ENCODE measurements around the gene CHD9. TPM values are rescaled to one million over a fixed set of nuclear protein-coding genes. Genes with fewer than 3 reads are reported as not detected.

The CHD9 gene
- total RNA-seq, 4 donors from 2014 or later: 37.4 to 112 (median 64.4) TPM

- 77 to 83% methylated on average over 2 of the region's 2 CpGs for WGBS, 2 donors (ENCODE audit: low coverage in 1 of 2)
- H3K36me3 ChIP-seq: peaks cover 0 to 46% (median 20%) of the 10 kb centered on the region in 4 donors
- TF ChIP-seq POLR2AphosphoS5 (IDR thresholded peaks at IDR 0.05) (no peak), POLR2A (IDR thresholded peaks at IDR 0.05) (no peak), EP300 (IDR thresholded peaks at IDR 0.05; ENCODE audit: low read depth) (no peak)
- TF ChIP-seq, protein P1, sequence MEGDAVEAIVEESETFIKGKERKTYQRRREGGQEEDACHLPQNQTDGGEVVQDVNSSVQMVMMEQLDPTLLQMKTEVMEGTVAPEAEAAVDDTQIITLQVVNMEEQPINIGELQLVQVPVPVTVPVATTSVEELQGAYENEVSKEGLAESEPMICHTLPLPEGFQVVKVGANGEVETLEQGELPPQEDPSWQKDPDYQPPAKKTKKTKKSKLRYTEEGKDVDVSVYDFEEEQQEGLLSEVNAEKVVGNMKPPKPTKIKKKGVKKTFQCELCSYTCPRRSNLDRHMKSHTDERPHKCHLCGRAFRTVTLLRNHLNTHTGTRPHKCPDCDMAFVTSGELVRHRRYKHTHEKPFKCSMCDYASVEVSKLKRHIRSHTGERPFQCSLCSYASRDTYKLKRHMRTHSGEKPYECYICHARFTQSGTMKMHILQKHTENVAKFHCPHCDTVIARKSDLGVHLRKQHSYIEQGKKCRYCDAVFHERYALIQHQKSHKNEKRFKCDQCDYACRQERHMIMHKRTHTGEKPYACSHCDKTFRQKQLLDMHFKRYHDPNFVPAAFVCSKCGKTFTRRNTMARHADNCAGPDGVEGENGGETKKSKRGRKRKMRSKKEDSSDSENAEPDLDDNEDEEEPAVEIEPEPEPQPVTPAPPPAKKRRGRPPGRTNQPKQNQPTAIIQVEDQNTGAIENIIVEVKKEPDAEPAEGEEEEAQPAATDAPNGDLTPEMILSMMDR (IDR thresholded peaks at IDR 0.05): no peak
- DNase-seq: no peak
- no peaks in the 10 kb centered on the region for H3K9me3 ChIP-seq
- in situ Hi-C loops (cut with MboI; ENCODE audit: low pct_ligation_motif_present in 1 of 4, low pct_unique_long_range_greater_than_20kb in 1 of 4, low sequenced_read_pairs in 3 of 4) (loop anchor here in 1 of 4 donors (25.0 kb wide), 1 partner anchor 202 kb away; no protein-coding TSS in a partner anchor), intact Hi-C loops (cut with DNase I; ENCODE audit: low total_unique reads) (no loop called here)
- no peak overlapping the region for H3K27ac ChIP-seq
- no peaks in the 10 kb centered on the region for H3K4me1 ChIP-seq
- no peaks in the 10 kb centered on the region for H3K27me3 ChIP-seq
- no peak overlapping the region for H3K4me3 ChIP-seq
These were observed 230.4 kb downstream of the CHD9 start for GRCh38 chr16:53285236-53285635.

GRCh38 chr16:53290520-53290919 is 235.7 kb downstream of the CHD9 start:
- H3K36me3 ChIP-seq: peaks cover 0 to 83% (median 42%) of the 10 kb centered on the region in 4 donors

DNA sequence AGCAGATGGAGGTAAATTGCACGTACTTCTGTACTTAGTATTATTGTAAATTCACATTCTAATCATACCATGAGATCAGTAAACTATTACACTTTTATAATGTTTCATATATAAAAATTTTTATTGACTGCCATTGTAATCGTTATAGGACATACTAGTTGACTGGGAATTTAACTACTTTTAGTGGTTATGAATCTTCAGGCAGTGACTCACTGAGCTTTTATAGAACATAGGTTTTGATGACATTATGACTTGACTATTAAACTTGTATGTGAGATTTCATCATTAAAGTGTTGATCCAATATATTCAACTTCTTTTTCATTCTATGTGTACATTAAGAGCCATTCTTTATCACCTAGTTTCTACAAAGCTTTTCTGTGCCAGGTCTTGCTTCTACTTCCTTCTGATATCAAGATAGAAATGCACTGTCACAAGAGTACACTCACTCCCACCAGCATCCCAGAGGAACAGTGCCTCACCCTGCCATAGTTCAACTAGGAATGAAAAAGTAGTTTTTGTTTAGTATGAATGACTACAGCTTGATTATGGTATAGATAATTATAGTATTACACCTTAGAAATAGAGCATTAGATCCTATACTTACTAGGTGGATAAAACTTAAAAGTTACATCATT is 237.1 kb downstream of the CHD9 start:
- intact Hi-C loops (cut with DNase I; ENCODE audit: low total_unique reads): no loop called here
- WGBS, 2 donors (ENCODE audit: low coverage in 1 of 2): 14 to 64% methylated on average over 2 of the region's 2 CpGs

More at GRCh38 chr16:53290520-53290919, 235.7 kb downstream of the CHD9 start:
- no peak overlapping the region for H3K27ac ChIP-seq
- no peak overlapping the region for H3K4me3 ChIP-seq
- WGBS, 2 donors (ENCODE audit: low coverage in 1 of 2): 97 to 98% methylated on average over 5 of the region's 5 CpGs
- in situ Hi-C loops (cut with MboI; ENCODE audit: low pct_ligation_motif_present in 1 of 4, low pct_unique_long_range_greater_than_20kb in 1 of 4, low sequenced_read_pairs in 3 of 4): loop anchor here in 1 of 4 donors (25.0 kb wide), 1 partner anchor 197 kb away; no protein-coding TSS in a partner anchor
- TF ChIP-seq POLR2A (IDR thresholded peaks at IDR 0.05): no peak
- TF ChIP-seq, protein P1 (IDR thresholded peaks at IDR 0.05): no peak
- no peak for TF ChIP-seq POLR2AphosphoS5 (IDR thresholded peaks at IDR 0.05)
- no peak for TF ChIP-seq EP300 (IDR thresholded peaks at IDR 0.05; ENCODE audit: low read depth)
- no peaks in the 10 kb centered on the region for H3K27me3 ChIP-seq
- H3K4me1 ChIP-seq: peaks cover 0 to 8% (median 2%) of the 10 kb centered on the region in 4 donors
- DNase-seq: no peak
- no peaks in the 10 kb centered on the region for H3K9me3 ChIP-seq
- intact Hi-C loops (cut with DNase I; ENCODE audit: low total_unique reads): no loop called here

DNA sequence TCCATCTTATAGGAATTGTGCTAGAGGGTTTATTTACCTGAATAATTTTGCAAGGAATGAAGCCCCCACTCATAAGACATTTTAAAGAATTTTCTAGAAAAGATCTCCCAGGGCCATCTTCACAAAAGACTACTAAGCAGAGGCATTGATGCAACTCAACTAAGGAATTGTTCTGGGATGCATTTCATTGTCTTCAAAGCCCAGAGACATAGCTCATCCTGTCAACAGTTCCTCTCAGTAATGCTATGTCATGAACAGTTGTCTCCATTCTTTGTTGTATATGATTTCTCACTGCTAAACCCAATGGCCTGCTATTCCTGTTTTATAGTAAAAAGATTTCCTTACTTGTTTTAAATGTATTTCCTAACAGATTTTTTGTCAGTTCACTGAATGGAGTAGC is 242.7 kb downstream of the CHD9 start:
- no peaks in the 10 kb centered on the region for H3K9me3 ChIP-seq
- no peaks in the 10 kb centered on the region for H3K27me3 ChIP-seq
- TF ChIP-seq, protein P1 (IDR thresholded peaks at IDR 0.05): no peak
- TF ChIP-seq POLR2A (IDR thresholded peaks at IDR 0.05): no peak
- TF ChIP-seq EP300 (IDR thresholded peaks at IDR 0.05; ENCODE audit: low read depth): no peak
- no peak for TF ChIP-seq POLR2AphosphoS5 (IDR thresholded peaks at IDR 0.05)
- intact Hi-C loops (cut with DNase I; ENCODE audit: low total_unique reads): no loop called here
- no peak for DNase-seq
- H3K4me1 ChIP-seq: no peaks in the 10 kb centered on the region
- in situ Hi-C loops (cut with MboI; ENCODE audit: low pct_ligation_motif_present in 1 of 4, low pct_unique_long_range_greater_than_20kb in 1 of 4, low sequenced_read_pairs in 3 of 4): loop anchor here in 1 of 4 donors (25.0 kb wide), 1 partner anchor 190 kb away; no protein-coding TSS in a partner anchor
- peaks cover 0 to 77% (median 36%) of the 10 kb centered on the region in 4 donors for H3K36me3 ChIP-seq
- no peak overlapping the region for H3K27ac ChIP-seq
- H3K4me3 ChIP-seq: no peak overlapping the region

More for the DNA sequence above, 237.1 kb downstream of the CHD9 start:
- DNase-seq: no peak
- Histone ChIP-seq H3K4me1 (peaks cover 0 to 8% (median 2%) of the 10 kb centered on the region in 4 donors), H3K9me3 (no peaks in the 10 kb centered on the region), H3K27me3 (no peaks in the 10 kb centered on the region), H3K27ac (no peak overlapping the region), H3K36me3 (peaks cover 0 to 87% (median 42%) of the 10 kb centered on the region in 4 donors), H3K4me3 (no peak overlapping the region)
- in situ Hi-C loops (cut with MboI; ENCODE audit: low pct_ligation_motif_present in 1 of 4, low pct_unique_long_range_greater_than_20kb in 1 of 4, low sequenced_read_pairs in 3 of 4): loop anchor here in 1 of 4 donors (25.0 kb wide), 1 partner anchor 195 kb away; no protein-coding TSS in a partner anchor
- TF ChIP-seq EP300 (IDR thresholded peaks at IDR 0.05; ENCODE audit: low read depth): no peak
- no peak for TF ChIP-seq POLR2A (IDR thresholded peaks at IDR 0.05)
- no peak for TF ChIP-seq POLR2AphosphoS5 (IDR thresholded peaks at IDR 0.05)
- TF ChIP-seq, protein P1 (IDR thresholded peaks at IDR 0.05): no peak
